DMS 273 (cell line): ENCODE results near the gene CCDC149.

ENCODE experiments used
- DNase-seq: peaks from one replicate; lab custom pipeline; 2025; ENCODE audit not compliant: unreplicated experiment; lab: John Stamatoyannopoulos, UW

Gene CCDC149

DNA sequence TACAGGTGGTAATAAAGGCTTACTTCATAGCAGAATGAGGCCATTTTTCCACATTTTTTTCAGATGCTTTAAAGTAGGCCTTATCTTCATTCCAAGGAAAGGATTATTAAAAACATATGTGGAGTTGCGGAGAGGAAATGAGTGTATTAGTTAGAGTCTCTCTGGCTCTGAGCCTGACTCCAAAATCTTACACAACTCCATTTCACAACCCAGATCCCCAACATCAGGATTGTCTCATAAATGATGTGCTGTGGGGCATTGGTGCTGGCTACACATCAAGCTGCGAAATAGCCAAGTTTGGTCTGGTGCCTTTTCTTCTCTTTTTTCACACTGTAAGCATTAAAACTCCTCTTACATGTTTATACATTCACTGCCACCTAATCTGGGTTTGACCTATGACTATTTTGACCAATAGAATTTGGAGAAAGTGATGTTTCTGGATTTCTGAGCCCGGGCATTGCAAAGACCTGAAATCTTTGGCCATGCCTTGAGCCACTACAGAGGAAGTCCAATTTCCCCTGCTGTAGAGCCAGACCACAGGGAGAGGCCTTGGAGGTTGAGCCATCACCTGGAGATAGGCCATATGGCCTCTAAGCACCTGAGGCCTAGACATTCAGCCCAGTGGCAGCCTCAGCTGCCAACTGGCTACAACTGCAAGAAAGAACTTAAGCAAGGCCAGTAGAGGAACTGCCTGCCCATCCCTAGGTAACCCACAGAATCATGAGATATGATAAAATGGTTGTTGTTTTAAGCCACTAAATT is 134.2 kb downstream of the CCDC149 start:
- DNase-seq, result no peak

DNA sequence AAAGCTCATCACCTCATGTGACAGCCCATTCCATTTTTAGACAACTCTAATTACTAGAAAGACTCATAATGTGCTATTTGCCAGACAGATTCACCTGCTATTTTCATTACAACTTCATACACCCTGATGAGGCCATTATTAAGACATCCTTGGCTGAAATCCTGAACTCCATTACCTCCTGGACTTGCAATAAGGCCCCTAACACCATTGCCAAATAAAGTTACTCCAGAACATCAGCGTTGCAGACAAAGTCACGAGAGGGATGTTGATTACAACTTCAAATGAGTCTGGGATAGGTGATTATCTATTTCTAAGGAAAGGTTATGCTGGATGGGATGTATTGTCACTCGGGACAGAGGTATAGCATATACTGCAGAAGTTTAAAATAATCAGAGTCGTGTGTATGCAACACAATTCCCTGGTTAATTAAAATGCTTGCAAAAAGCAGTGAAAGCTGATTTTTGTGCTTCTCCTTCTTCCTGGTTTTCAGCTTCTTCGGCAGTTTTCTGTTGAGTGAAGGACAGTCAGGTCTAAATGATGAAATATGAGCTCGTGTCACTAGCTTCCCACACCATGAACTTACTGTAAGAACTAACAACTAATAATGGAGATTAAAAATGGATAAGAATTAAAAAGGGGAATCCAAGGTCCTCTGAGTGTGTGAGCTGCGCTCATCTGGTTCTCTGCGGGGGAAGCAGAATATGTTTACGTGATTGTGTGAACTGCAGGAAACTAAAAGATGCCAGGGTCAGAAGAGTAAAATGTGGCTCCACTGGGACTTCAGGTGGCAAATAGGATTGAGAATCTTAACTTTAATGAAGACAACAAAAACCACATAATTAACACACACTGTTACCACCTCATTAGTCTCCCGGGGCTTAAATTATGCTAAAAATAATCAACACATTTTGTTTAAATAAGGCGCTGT is 135.0 kb downstream of the CCDC149 start:
- no peak for DNase-seq

DNA sequence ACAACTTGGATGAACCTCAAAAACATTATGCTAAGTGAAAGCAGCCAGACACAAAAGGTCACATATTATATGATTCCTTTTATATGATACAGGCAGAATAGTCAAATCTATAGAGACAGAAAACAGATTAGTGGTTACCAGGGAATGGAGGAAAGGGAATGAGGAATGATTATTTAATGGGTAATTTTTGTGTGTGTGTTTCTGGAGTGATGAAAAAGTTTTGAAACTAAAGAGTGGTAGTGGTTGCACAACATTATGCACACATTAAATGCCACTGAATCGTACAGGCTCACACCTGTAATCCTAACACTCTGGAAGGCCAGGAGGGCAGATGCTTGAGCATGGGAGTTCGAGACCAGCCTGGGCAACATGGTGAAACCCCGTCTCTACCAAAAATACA is 137.1 kb downstream of the CCDC149 start:
- no peak for DNase-seq

DNA sequence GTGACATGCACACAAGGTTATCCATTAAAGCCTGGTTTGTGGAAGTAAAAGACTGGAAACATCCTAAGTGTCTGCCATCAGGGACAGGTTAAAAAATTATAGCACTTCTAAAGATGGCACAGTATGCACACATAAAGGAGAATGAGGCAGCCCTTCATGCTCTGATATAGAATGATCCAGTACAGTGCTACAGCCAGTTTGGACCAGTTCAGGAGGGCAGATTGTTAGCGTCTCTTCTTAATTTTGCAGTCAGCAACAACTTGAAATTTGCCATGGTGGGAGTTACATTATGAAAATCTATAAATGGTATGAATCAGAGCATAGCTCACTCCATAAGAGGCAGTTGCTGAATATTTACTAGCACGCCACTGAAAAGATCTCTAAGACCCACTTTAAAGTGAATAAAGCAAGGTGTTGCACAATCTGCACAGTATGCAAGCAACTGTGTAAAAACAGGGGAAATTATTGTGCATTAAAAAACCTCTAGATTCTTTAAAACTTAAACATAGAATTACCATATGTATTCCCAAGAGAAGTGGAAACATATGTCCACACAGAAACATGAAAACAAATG is 137.7 kb downstream of the CCDC149 start:
- no peak for DNase-seq

- no peak for DNase-seq
Observed at GRCh38 chr4:24774452-24774851, 138.4 kb downstream of the CCDC149 start.

DNA sequence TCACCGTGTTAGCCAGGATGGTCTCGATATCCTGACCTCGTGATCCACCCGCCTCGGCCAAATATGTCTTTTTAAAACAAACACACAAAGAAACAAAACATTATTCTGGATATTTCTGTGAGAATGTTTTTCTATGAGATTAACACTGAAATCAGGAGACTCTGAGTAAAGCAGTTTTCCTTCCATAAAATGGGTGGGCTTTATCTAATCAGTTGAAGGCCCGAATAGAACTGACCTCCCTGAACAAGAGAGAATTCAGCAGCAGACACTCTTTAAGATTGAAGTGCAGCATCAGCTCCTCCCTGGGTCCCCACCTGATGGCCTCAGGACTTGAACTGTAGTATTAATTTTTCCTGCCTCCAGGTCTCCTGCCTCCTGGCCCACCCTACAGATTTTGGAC is 139.9 kb downstream of the CCDC149 start:
- no peak for DNase-seq

DNA sequence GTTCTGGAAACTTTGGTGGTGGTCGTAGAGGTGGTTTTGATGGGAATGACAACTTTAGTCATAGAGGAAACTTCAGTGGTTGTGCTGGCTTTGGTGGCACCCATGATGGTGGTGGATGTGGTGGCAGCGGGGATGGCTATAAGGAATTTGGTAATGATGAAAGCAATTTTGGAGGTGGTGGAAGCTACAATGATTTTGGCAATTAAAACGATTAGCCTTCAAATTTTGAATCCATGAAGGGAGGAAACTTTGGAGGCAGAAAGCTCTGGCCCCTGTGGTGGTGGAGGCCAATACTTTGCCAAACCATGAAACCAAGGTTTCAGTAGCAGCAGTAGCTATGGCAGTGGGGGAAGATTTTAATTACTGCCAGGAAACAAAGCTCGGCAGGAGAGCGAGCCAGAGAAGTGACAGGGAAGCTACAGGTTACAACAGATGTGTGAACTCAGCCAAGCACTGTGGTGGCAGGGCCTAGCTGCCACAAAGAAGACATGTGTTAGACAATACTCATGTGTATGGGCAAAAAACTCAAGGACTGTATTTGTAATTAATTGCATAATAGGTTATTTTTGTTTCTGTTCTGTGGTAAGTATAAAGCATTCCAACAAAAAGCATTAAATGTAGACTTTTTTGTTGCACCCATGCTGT is 140.7 kb downstream of the CCDC149 start:
- DNase-seq, result no peak

GRCh38 chr4:24771241-24771640 is 141.6 kb downstream of the CCDC149 start:
- DNase-seq, result no peak

DNA sequence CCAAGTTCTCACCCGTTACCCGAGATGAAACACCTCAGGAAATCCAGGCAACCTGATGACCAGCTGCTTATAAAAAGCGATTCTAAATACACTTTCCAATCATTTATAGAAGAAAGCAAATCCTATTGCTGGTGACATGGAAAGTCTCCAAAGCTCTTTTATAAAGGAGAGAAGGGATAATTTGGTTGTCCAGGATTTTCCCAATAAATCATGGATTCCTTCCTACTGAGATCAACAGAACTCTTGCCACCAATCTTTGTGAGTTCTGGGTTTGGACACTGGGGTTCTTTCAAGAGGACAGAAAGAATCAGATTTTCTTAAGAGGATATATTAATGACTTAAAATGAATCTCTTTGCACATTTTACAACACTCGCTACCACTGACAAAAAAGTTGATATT is 142.2 kb downstream of the CCDC149 start:
- DNase-seq, result no peak

GRCh38 chr4:24770032-24770584 is 142.7 kb downstream of the CCDC149 start:
- no peak for DNase-seq

- DNase-seq, result no peak
Observed at GRCh38 chr4:24769571-24769970, 143.3 kb downstream of the CCDC149 start.

DNA sequence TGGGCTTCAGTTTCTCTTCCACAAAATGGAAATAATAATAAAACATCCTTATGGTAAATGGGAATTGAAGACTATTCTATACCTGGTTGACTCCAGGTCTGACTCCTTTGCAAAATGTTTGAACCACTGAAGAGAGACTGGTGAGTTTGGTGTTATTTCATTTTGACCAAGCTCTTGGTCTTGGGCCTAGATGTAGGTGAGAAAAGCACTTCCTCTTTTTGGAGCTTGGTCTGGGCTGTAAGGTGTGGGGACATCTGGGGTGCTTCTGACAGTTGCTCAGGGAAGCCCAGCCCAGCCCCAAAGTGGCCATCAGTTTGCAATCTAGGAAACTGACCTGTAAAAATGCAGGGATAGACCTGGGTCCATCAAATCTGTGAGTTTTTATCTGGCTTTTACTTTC is 144.2 kb downstream of the CCDC149 start:
- no peak for DNase-seq

GRCh38 chr4:24768006-24768405 is 144.8 kb downstream of the CCDC149 start:
- DNase-seq, result no peak

DNA sequence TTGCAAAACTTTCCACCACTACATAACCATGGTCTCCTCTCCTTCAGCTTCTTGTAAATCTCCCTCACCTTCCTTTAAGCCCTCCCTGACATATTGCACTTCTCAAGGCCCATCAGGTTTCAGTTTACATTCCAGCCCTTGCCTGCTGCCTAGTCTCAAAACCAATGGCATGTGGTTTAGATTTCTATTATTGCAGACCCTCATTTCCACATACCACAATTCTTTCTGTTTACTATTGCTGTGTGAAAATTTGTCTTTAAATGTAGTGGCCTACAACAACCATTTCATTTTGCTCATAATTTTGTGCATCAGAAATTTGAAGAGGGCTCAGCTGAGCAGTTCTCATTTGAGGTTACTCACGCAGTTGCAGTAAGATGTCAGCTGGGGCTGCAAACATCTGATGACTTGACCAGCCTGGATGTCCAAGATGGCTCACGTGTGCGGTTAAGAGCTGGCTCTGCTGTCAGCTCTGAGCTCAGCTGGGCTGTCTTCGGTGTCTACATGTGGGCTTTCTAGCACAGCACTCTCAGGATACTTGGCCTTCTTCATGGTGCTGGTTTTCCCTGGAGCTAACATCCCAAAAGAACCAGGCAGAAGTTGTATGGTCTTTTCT is 147.4 kb downstream of the CCDC149 start:
- no peak for DNase-seq

DNA sequence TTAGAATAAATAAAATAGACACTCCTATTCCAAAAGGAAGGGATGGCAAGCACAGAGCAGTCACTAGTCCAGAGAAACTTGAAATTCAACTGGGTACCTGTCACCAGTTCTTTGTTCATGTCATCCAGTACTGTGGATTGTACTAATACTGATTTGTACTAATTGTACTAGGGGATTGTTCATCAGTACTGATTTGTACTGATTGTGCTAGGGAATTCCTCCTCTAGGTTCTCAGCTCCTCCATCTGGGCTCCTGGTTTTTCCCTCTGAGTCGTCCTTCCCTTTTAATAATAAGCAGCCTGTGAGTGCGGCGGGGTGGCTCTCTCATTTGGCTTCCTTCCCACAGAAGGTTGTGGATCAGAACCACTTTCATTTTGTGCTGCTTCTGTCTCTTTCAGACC is 148.5 kb downstream of the CCDC149 start:
- no peak for DNase-seq

DNA sequence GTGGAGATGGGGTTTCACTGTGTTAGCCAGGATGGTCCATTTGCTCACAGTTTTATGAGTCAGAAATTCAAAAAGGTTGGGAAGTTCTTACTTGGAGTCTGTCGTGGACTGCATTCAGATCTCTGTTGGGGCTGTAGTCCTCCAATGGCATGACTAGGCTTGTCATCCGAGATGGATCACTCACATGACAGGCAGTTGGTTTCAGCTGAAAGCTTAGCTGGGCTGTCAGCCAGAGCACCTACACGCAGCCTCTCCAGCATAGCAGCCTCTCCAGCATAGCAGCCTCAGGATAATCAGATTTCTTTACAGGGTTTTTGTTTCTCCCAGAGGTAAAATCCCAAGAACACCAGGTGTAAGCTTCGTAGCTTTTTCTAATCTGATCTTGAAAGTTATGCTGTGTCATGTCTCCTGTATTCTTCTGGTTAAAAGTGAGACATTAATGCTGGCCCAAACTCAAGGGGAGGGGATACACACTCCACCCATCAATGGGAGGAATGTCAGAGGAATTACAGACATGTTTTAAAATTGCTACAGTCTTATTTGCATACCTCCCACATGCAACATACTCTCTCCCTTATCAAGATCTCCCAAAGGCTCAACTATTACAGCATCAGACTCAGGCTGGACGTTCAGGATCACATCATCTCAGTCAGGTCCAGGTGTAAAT is 149.1 kb downstream of the CCDC149 start:
- DNase-seq, result peak; percentile 53
